Measurements from ENCODE around the gene BCAS3.

DNA sequence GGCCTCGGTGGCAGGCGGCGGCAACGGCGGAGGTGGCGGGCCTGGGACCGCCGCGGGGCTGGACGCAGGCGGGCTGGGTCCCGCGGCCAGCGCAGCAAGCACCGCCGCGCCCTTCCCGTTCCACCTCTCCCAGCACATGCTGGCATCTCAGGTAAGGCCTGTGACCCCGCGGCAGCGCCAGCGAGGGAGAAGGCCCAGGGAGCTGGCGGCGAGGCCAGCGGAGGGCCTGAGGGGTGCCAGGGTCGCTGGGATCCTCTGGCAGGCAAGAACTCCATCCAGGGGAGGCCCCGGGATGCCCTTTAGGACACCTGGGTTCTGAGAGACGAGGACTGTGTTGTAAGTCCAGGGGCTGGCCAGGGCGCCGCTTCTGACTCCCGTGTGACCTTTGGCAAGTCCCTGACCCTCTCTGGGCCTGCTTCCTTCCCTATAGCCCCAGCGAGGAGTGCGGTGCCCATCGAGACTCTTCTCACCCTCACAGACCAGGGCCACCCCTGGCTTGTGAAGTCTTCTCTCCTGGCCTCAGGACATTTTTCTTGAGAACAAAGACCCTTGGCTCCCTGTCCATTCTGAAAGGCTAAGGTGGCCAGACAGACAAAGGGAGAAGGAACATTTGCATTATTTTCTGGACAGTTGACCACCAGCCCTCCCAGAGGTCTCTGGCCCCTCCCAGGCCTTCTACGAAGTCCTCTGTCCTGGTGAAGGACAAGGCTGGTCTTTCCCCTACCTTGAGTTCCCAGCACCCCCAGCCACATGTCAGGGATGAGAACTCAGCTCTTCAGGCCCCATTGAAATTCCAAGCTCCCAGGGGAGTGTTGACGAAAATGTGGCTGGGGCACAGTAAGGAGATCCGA is 728.3 kb downstream of the BCAS3 start:
- TF ChIP-seq EP300 (IDR thresholded peaks at IDR 0.05; ENCODE audit: low read depth) (no peak), POLR2AphosphoS5 (IDR thresholded peaks at IDR 0.05) (no peak)
- TF ChIP-seq, protein P1, sequence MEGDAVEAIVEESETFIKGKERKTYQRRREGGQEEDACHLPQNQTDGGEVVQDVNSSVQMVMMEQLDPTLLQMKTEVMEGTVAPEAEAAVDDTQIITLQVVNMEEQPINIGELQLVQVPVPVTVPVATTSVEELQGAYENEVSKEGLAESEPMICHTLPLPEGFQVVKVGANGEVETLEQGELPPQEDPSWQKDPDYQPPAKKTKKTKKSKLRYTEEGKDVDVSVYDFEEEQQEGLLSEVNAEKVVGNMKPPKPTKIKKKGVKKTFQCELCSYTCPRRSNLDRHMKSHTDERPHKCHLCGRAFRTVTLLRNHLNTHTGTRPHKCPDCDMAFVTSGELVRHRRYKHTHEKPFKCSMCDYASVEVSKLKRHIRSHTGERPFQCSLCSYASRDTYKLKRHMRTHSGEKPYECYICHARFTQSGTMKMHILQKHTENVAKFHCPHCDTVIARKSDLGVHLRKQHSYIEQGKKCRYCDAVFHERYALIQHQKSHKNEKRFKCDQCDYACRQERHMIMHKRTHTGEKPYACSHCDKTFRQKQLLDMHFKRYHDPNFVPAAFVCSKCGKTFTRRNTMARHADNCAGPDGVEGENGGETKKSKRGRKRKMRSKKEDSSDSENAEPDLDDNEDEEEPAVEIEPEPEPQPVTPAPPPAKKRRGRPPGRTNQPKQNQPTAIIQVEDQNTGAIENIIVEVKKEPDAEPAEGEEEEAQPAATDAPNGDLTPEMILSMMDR (IDR thresholded peaks at IDR 0.05): no peak

Data from transverse colon (tissue), 4 donors.